WERI-Rb-1 (cell line): ENCODE measurements around the gene C18orf63.

ENCODE experiments used
- DNase-seq: peaks from one replicate; pipeline ENCODE4 v3.0.0-alpha.2; 2020
- H3K27ac ChIP-seq: fragments of 250-450 bp; sonication (Bioruptor Pico); 2 replicates; pipeline ENCODE4 v1.5.1; 2020; ENCODE audit warnings: mild to moderate bottlenecking, moderate library complexity
- H3K27me3 ChIP-seq: fragments of 250-450 bp; sonication (Bioruptor Pico); 2 replicates; pipeline ENCODE4 v1.5.1; 2021; ENCODE audit warnings: mild to moderate bottlenecking, low read depth, moderate library complexity; ENCODE audit not compliant: insufficient read depth, severe bottlenecking
- H3K36me3 ChIP-seq: fragments of 250-450 bp; sonication (Bioruptor Pico); 2 replicates; pipeline ENCODE4 v1.5.1; 2020; ENCODE audit warnings: mild to moderate bottlenecking, moderate library complexity
- H3K4me3 ChIP-seq: 2 replicates; pipeline ENCODE4 v1.5.1; 2011; ENCODE audit warnings: low read depth, mild to moderate bottlenecking, control low read depth, low read length
- H3K9me3 ChIP-seq: fragments of 250-450 bp; sonication (Bioruptor Pico); 2 replicates; pipeline ENCODE4 v1.5.1; 2021; ENCODE audit warnings: mild to moderate bottlenecking, moderate library complexity; ENCODE audit not compliant: severe bottlenecking
- CTCF ChIP-seq: IDR thresholded peaks from 2 replicates; pipeline ENCODE4 v1.5.1; 2011; ENCODE audit warnings: low read depth, mild to moderate bottlenecking, control low read depth, inconsistent platforms, low read length

The C18orf63 gene

GRCh38 chr18:74407888-74408287 lies 92.2 kb downstream of the C18orf63 start:
- no peak for TF ChIP-seq CTCF
- H3K36me3 ChIP-seq, result no peaks in the 10 kb centered on the region
- no peak for DNase-seq
- H3K27me3 ChIP-seq, result no peaks in the 10 kb centered on the region
- H3K27ac ChIP-seq, result no peak overlapping the region
- no peak overlapping the region for H3K4me3 ChIP-seq
- no peaks in the 10 kb centered on the region for H3K9me3 ChIP-seq
